Stimulated activated CD4-positive, alpha-beta T cell treated with anti-CD3 and anti-CD28 coated beads, Interleukin-2, amount 100 ng/mL, for 24 hours (primary cell): ENCODE data around the gene DCAF7.

Experiments used
- DNase-seq, 2 donors: peaks; one replicate each; pipeline ENCODE4 v3.0.0-alpha.2; 2020

DCAF7 gene

GRCh38 chr17:63634163-63634562 lies 83.9 kb downstream of the DCAF7 start:
- no peak for DNase-seq

GRCh38 chr17:63634816-63635215 lies 84.5 kb downstream of the DCAF7 start:
- DNase-seq = no peak

- DNase-seq = no peak
Observed at GRCh38 chr17:63635290-63635689, 85.0 kb downstream of the DCAF7 start.

- DNase-seq = no peak
Observed at GRCh38 chr17:63635787-63636186, 85.5 kb downstream of the DCAF7 start.

GRCh38 chr17:63639125-63639524 lies 88.8 kb downstream of the DCAF7 start:
- no peak for DNase-seq

- no peak for DNase-seq
Observed at GRCh38 chr17:63640038-63640437, 89.8 kb downstream of the DCAF7 start.

GRCh38 chr17:63641692-63642448 lies 91.6 kb downstream of the DCAF7 start:
- DNase-seq = no peak
